ENCODE results near the gene SEMA4D.

Gene SEMA4D

GRCh38 chr9:89452561-89452960 lies 45.4 kb downstream of the SEMA4D start:
- H3K36me3 ChIP-seq (ENCODE audit: control insufficient read depth, insufficient read depth, low read length) = peaks cover 30% of the 10 kb centered on the region

GRCh38 chr9:89450213-89450612 lies 47.7 kb downstream of the SEMA4D start:
- no peaks in the 10 kb centered on the region for H3K27me3 ChIP-seq (replicated peaks; ENCODE audit: control insufficient read depth, insufficient read depth, low read length)
- no peak for DNase-seq (ENCODE audit: extremely low read depth, insufficient read length)
- H3K36me3 ChIP-seq (ENCODE audit: control insufficient read depth, insufficient read depth, low read length) = peaks cover 21% of the 10 kb centered on the region
- no peak for TF ChIP-seq CTCF (IDR thresholded peaks at IDR 0.05; ENCODE audit: insufficient read depth, low read length, poor library complexity, severe bottlenecking)
- no peak overlapping the region for H3K4me3 ChIP-seq (replicated peaks; ENCODE audit: low read depth, low read length)

More at GRCh38 chr9:89452561-89452960, 45.4 kb downstream of the SEMA4D start:
- TF ChIP-seq CTCF (IDR thresholded peaks at IDR 0.05; ENCODE audit: insufficient read depth, low read length, poor library complexity, severe bottlenecking) = no peak
- Histone ChIP-seq H3K27me3 (replicated peaks; ENCODE audit: control insufficient read depth, insufficient read depth, low read length) (no peaks in the 10 kb centered on the region), H3K4me3 (replicated peaks; ENCODE audit: low read depth, low read length) (no peak overlapping the region)
- no peak for DNase-seq (ENCODE audit: extremely low read depth, insufficient read length)

GRCh38 chr9:89449261-89449671 lies 48.6 kb downstream of the SEMA4D start:
- no peak for DNase-seq (ENCODE audit: extremely low read depth, insufficient read length)
- H3K36me3 ChIP-seq (ENCODE audit: control insufficient read depth, insufficient read depth, low read length) = peaks cover 14% of the 10 kb centered on the region

GRCh38 chr9:89448821-89449220 lies 49.1 kb downstream of the SEMA4D start:
- no peaks in the 10 kb centered on the region for H3K27me3 ChIP-seq (replicated peaks; ENCODE audit: control insufficient read depth, insufficient read depth, low read length)
- no peak for DNase-seq (ENCODE audit: extremely low read depth, insufficient read length)
- H3K4me3 ChIP-seq (replicated peaks; ENCODE audit: low read depth, low read length) = no peak overlapping the region
- peaks cover 14% of the 10 kb centered on the region for H3K36me3 ChIP-seq (ENCODE audit: control insufficient read depth, insufficient read depth, low read length)
- TF ChIP-seq CTCF (IDR thresholded peaks at IDR 0.05; ENCODE audit: insufficient read depth, low read length, poor library complexity, severe bottlenecking) = no peak

More at GRCh38 chr9:89449261-89449671, 48.6 kb downstream of the SEMA4D start:
- H3K4me3 ChIP-seq (replicated peaks; ENCODE audit: low read depth, low read length) = no peak overlapping the region
- H3K27me3 ChIP-seq (replicated peaks; ENCODE audit: control insufficient read depth, insufficient read depth, low read length) = no peaks in the 10 kb centered on the region
- TF ChIP-seq CTCF (IDR thresholded peaks at IDR 0.05; ENCODE audit: insufficient read depth, low read length, poor library complexity, severe bottlenecking) = no peak

- Histone ChIP-seq H3K4me3 (replicated peaks; ENCODE audit: low read depth, low read length) (no peak overlapping the region), H3K36me3 (ENCODE audit: control insufficient read depth, insufficient read depth, low read length) (peaks cover 13% of the 10 kb centered on the region), H3K27me3 (replicated peaks; ENCODE audit: control insufficient read depth, insufficient read depth, low read length) (no peaks in the 10 kb centered on the region)
- DNase-seq (ENCODE audit: extremely low read depth, insufficient read length) = no peak
- TF ChIP-seq CTCF (IDR thresholded peaks at IDR 0.05; ENCODE audit: insufficient read depth, low read length, poor library complexity, severe bottlenecking) = no peak
Measured at GRCh38 chr9:89448381-89448780, 49.5 kb downstream of the SEMA4D start.

GRCh38 chr9:89447416-89447815 lies 50.5 kb downstream of the SEMA4D start:
- Histone ChIP-seq H3K4me3 (replicated peaks; ENCODE audit: low read depth, low read length) (no peak overlapping the region), H3K36me3 (ENCODE audit: control insufficient read depth, insufficient read depth, low read length) (peaks cover 10% of the 10 kb centered on the region), H3K27me3 (replicated peaks; ENCODE audit: control insufficient read depth, insufficient read depth, low read length) (no peaks in the 10 kb centered on the region)
- TF ChIP-seq CTCF (IDR thresholded peaks at IDR 0.05; ENCODE audit: insufficient read depth, low read length, poor library complexity, severe bottlenecking) = no peak
- no peak for DNase-seq (ENCODE audit: extremely low read depth, insufficient read length)

Measured in GM06990 (cell line).